GM19328 (cell line): Measurements from ENCODE around the gene SLC25A45.
"Not testable (repeated sequence)": the region's sequence is repeated elsewhere in the genome, so short reads cannot be mapped to it uniquely, and the experiment has no call there.

Experiments
- ATAC-seq: cut with Tn5 transposase; IDR thresholded peaks from one replicate; pipeline ENCODE4 v1.9.1; 2021; ENCODE audit warnings: mild to moderate bottlenecking, moderate library complexity; ENCODE audit not compliant: unreplicated experiment

SLC25A45 gene

DNA sequence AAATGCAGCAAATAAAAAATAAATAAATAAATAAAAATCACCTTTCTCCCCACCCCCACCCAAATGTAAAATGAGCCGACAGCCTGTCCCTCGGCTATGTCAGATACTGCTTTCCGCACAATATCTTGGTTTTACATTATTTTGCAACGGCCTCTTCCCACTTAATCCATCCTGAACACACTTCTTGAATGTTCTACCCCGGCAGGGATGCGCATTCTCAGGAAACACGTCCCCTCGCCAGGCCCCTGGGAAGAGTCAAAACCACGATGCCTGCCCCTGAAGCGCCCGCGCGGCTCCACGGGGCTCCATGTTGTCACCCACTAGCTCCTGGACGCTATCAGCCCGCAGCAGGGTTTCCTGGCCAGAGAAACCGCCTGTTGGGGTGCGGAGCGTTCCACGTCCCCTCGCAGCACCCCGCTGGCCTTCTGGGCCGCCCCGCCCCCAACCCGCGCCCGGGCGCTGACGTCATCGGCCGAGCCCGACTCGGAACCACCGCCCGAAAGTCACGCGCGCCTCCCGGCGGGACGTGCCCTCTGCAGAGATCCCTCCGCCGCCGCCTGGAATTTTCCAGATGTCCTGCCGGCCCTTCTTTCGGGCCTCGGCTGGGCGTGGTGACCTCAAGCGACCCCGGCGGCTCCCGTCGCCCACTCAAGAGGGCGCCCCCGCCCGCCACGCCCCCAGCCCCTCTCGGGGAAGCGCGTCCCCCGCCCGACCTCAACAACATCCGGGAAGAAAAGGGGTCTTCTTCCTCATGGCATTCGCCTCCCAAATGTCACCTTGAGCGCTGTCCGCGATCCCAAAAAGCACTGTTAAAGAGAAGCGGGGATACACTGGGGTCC, 39.6 kb upstream of the SLC25A45 start:
- no peak for ATAC-seq

DNA sequence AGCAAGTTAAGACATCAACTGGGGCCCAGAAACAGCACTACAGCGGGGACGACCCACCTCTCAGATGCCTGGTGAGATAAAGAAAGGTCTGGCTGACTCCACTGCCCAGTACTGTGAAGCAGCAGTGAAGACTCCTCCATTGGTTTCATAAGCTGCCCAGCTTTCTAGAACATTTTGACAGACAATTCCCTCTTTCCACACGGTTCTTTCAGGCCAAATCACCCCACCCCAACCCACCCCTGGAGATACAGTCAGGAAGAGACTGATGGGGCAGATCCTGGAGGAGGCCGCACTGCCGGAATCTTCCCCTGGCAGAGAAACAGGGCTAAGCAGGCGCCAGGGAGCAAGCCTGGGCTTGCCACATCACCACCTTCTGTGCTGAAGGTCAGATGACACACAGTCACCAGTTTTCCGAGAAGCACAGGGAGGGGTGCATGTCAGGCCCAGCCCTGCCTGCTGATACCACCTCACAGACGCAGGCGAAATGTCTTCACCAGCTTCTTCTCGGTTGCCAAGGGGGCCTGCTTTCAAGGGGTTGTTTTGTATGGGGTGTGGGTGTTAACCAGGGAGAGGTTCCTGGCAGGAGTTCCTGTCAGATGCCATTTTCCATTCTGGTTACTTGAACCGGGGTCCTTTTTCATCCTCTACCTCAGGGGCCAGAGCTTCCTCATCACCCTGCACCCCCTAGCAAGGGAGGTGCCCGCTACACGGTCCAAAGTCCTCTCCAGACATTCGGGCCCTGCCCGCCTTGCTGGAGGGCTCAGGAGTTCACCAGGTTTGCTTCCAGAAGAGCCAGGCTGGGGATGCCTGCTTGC, 38.7 kb upstream of the SLC25A45 start:
- ATAC-seq = no peak

DNA sequence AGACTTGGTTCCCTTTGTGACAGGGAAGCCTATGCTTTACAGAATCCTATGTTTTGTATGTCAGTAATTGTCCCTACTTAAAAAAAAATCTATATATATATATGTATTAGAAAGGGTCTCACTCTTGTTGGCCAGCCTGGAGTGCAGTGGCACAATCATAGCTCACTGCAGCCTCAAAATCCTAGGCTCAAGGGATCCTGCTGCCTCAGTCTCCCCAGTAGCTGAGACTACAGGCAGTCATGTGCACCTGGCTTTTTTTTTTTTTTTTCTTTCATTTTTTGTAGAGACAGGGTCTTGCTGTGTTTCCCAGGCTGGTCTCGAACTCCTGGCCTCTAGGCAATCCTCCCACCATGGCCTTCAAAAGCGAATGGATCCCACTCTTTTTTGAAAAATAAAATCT, 38.1 kb upstream of the SLC25A45 start:
- no peak for ATAC-seq

DNA sequence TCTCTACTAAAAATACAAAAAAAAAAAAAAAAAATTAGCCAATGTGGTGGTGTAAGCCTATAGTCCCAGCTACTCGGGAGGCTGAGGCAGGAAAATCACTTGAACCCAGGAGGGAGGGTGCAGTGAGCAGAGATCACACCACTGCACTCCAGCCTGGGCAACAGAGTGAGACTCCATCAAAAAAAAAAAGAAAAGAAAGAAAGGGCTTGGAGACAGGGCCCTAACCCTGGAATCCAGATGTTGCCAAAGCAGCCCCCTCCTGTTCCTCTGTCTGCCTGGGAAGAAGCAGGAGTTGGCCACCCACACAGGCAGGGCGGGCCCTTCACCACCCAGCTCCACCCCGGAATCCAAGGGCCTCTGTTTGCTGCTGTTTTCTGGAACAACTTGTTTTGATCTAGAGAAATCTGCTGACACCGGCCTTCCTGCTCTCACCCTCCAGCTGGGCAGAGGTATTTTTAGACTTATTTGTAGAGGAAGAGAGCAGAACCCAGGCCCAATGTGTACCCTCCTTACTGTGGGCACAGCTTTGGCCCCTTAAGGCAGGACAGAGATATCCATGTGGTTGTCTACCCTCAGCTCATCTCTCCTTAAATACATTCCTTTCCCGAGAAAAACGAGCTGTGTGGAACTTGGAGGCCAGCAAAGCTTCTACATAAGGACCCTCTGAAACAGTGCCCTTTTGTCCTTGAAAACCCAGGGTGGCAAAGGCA, 37.5 kb upstream of the SLC25A45 start:
- no peak for ATAC-seq

DNA sequence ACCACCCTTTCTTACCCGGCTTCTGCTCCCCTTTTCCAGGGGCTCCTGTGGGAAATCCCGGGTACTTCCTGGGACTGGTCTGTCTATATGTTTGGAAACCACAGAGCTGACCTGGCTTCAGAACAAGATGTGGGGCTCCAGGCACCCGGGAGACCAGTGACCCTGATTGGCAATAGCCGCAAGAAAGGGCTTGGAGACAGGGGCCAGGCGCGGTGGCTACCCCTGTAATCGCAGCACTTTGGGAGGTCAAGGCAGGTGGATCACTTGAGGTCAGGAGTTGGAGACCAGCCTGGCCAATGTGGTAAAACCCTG, 37.0 kb upstream of the SLC25A45 start:
- ATAC-seq = no peak

DNA sequence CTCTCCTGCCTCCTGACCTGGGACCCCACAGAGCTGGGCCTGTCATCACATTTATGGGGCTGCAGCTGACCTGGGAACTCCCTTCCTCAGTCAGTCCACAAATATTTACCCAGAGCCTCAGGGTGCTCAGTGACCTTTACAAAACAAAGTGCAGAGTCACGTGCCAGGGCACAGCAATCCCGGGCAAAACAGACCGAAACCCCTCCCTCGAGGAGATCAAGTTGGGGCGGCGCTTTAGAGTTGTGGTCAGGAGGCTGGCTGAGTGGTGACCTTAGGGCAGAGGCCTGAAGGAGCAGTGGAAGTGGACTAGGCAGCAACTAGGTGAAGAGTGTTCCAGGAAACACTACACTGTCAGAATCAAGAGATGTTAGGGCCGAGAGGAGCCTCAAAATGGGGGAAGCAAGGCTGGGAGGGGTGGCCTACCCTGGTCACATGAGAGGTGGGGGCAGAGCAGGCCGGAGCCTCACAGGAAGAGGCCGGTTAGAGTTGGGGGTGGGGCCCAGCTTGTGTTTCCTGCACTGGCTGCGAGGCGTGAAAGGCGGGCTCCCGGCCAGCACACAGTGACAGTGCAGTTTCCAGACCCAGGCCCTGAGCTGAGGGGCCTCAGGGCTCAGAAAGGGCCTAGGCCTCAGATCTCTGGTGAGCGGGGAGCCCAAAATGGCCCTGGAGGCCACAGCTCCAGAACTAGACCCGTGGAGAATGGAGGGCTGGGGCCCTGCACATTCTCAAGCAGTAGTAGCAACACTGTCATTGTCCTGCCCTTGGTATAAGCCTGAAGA, 36.4 kb upstream of the SLC25A45 start:
- peak; percentile 42 for ATAC-seq

DNA sequence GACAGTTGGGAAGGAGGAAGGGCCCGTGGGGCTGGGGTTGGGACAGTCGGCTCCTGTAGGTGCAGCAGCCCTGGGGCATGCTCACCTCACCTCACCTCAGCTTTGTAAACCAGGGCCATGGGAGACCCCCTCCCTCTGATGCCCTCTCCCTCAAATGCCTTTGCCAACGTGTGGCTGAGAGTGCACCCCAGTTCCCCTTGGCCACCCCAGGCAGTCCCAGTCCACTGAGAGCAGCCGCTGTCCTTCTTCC, 35.9 kb upstream of the SLC25A45 start:
- no peak for ATAC-seq

DNA sequence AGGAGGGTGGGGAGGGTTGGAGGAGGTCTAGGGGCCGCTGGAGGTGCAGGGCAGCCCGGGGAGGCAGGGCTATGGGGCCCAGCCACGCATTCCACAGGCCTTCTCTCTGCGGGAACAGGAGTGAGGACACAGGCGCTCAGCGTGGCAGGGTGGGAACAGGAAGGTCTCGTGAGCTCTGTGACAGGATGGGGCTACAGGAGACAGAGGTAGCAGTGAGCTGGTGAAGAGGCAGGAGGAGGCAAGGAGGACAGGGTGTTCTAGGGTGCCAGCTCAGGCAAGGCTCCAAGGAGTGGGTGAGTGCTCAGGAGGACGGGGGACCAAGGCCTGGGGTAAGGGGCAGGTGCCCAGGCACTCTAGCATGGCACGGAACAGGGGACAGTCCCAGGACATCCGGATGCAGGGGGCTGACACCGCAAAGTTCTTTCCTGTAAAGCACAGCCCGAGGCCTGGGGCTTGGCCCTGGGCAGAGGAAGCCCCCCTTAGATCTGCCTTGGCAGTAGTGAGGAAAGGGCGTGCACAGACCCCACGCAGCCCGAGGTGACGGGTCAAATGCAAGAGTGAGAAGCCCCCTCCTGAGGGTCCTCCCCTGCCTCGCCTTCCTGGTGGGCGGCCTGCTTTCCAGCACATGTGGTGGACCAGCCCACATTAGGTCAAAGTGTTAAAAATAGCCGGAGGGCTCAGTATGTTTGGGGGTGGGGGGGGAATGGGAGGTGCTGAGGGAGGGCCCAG, 35.4 kb upstream of the SLC25A45 start:
- no peak for ATAC-seq

DNA sequence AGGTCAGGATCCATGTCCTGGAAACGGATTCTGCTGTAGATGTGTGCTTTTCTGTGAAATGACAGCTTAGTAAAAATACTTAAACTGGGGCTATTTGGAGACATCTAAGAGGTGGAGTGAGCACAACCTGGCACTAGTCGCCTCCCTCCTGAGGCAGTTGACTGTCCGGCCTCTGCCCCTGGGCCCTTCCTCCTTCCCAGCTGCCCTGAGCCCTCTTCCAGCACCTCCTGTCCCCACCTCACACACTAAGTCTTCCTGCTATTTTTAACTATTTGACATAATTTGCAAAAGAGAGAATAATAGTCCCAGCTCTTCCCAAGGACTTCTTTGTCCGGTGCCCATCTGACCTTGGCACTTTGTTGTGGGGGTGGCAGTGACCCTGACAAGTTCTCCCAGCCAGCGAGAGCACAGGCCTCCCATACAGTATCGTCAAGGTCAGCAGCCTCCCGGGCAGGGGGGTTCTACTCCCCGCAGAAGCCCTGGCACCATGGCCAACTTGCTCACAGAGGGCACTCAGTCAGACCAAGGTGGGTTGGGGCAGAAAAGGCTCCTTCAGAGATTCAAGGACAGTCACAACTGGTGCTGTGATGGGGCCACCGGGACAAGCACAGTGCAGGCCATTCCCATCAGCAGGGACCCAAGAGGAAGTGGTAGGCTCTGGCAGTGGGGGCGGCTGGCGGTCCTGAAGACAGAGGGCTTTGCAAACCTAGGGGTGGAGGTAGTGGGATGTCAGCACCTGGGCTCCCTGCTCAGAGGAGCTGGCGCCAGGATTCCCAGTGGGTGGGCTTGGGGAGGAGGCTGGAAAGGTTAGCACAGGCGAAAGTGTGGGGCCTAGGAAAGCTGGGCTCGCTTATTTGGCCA, 34.6 kb upstream of the SLC25A45 start:
- ATAC-seq = no peak

DNA sequence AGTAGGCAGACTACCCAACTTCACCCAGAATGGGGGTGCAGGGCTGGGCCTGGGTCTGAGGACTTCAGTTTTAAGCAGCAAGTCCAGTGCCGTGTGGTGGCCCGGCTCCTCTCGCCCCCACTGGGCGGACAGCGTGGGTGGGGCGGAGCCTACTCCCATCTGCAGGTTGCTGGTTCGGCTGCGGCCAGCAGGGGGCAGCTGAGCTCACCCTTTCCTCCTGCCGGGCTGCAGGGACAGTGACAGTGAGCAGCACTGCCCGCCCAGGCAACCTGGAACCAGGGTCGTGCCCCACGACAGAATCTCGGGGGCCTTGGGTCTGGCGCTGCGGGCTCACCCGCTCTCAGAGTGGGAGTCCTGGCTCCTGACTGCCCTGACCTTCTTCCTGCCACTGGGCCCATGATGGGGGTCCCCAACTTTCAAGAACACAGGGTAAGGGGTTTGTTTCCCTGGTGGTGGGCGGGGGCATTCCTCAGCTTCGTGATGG, 33.9 kb upstream of the SLC25A45 start:
- no peak for ATAC-seq

DNA sequence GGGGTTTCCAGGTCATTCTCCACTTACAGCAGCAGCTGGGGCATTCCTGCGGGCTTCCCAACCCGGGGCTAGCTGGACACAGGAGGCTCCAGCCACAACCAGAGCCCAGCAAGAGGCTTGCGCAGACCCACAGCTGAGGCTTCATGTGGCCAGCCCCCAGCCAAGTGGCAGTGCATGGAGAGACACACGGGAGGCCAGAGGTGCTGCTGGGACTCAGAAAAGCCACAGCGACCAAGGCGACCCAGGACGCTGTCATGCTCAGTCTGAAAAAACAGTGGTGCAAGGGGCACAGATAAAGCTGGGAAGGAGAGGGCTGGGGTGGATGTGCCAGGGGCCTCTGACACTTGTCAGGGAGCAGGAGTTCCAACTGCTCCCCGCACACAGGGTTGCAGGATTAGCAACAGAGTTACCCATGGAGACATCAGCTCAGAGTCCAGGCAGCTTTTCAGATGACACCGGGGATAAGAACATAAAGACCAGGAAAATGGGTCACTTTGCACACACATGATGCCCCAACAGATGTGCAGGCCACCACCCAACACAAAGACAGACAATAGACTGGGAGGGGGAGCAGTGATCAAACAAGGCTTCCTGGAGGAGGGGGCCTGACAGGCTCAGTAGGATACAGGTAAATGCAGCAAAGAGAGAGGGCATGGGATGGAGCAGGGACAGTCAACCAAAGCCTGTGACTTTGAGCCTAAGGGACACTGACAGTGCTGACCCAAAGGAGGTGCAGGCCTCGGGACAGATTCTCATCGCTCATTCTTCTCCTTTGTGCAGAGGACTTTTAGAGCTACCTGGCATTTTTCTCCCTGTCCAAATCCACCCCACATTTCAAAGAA, 33.3 kb upstream of the SLC25A45 start:
- no peak for ATAC-seq

DNA sequence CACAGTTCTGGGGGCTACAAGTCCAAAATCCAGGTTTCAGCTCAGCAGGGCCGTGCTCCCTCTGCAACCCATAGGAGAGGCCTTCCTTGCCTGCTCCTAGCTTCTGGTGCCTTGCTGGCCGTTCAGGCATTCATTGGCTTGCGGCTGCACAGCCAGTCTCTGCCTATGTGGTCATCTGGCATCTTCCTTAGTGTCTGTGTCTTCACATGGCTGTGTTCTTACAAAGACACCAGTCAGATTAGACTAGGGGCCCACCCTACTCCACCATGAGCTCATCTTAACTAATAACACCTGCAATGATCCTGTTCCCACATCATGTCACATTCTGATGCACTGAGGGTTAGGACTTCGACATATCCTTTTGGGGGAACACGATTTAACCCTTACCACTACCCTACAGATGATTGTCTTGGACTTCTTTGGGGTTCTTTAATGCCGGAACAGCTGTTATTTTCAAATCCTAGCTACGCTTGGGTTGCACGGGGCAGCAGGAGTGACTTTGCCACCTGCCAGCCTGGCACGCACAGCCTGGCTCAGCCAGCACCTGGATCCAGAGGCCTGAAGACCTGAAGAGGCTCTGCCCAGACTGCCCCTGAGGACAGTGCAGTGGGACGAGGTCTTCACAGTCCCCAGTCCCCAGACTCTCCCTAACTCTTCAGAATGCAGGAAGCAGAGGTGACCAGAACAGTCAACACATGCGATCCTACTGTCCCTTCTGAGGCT, 32.5 kb upstream of the SLC25A45 start:
- no peak for ATAC-seq

DNA sequence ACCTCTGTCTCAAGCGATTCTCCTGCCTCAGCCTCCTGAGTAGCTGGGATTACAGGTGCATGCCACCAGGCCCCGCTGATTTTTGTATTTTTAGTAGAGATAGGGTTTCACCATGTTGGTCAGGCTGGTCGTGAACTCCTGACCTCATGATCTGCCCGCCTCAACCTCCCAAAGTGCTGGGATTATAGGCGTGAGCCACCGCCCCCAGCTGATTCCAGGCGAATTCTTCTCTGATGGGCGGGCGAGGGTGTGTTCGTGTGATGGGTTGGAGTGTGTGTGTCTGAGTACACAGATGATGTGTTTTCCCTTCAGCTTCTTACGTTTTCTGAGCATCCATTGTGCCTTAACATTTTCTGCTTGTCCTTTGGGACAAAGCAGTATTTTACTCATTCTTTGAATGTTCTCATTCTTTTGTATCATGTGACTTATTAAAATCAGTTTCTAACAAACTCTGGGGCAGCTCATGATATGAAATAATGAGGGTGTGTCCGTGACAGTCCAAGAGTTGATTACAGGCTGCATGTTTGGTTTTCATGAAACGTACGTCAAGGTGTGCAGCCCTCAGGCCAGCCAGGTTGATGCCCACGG, 30.7 kb upstream of the SLC25A45 start:
- not testable (repeated sequence) for ATAC-seq

DNA sequence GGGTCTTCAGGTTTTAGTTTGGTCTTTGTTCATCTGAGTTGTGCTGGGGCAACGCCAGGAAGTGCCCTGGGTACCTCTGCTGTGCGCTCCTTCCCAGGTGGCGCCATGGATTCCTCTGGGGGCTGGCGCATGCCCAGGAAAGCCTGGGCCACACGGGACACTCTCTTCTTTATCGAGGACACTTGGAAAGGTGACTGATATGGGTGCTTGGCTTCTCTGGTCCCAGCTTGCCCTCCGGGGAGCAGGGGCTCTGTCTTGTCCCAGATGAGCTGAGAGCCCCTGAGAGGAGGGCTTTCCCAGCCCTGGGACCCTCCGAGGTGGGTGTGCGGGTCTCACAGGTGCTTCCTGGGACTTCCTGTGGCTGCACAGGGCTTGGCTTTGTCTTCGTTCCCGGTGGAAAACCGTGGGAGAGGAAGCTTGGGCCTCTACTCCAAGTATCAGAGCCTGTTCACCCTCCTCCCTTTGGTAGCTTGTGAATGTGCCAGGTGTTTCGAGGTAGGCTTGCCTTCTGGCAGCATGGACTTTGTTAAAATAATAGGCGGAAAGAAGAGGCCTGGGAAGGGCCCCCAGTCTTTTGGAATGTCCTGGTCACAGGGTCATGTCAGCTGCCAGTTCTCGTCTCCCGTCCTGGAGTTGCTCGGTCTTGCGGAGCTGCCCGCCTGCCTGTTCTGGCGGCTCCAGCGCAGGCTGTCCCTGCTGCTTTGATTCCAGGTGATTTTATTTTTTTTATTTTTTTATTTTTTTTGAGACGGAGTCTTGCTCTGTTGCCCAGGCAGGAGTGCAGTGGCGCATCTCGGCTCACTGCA, 30.0 kb upstream of the SLC25A45 start:
- ATAC-seq = no peak

DNA sequence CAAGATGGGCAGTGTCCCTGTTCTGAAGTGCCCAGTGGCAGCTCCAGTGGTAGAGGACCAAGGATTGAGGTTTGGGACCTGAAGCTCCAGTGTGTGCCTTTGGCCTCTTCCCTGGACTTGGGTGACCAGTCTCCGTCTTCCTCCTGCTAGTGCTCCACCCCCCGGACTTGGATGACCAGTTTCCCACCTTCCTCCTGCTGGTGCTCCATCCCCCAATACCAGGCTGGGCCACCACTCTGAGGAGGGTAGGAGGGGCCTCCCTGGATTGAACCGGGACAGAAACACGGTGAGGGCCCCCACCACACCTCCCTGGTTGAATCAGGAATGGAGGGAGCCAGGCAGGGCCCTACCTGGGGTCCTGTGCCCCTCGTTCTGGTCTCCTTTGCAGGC, 29.2 kb upstream of the SLC25A45 start:
- no peak for ATAC-seq

DNA sequence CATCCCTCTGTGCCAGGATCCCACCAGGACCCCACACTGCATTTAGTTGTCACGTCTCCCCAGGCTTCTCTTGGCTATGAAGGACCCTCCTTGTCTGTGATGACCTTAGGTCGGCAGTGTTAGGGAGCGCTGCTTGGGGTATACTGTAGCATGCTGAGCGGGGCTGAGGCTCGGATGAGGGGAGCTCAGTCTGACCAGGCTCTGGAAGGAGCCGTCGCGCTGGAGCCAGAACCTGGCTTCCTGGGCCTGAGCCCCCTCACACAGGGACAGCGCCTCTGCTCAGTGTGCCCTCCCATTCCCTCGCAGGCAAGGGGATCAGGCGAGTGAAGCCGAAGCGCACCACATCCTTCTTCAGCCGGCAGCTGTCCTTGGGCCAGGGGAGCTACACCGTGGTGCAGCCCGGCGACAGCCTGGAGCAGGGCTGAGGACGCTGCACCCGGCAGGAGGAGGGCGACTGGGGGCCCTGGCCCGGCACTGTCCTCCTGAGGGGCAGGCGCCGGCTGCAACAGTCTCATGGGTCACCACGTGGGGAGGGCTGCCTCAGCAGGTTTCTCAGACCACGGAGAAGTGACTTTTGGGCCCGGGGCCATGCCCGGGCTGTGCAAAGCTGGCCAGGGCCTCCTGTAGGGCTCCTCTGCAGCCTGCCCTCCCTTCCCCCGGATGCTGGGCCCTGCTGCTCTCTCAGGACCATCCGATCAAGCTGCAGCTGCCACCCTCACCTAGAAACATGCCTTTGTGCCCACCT, 28.7 kb upstream of the SLC25A45 start:
- no peak for ATAC-seq
